NK-92 treated with Interleukin-12 subunit alpha and Interleukin-12 subunit beta, amount 100 ng/mL, for 24 hours (cell line): ENCODE results near the gene SLC8A1.
"Not testable (repeated sequence)": the region's sequence is repeated elsewhere in the genome, so short reads cannot be mapped to it uniquely, and the experiment has no call there.

Source experiments
- DNase-seq: peaks from one replicate; lab custom pipeline; 2025; lab: John Stamatoyannopoulos, UW

The SLC8A1 gene

GRCh38 chr2:40108851-40109250, 343.0 kb downstream of the SLC8A1 start:
- no peak for DNase-seq

DNA sequence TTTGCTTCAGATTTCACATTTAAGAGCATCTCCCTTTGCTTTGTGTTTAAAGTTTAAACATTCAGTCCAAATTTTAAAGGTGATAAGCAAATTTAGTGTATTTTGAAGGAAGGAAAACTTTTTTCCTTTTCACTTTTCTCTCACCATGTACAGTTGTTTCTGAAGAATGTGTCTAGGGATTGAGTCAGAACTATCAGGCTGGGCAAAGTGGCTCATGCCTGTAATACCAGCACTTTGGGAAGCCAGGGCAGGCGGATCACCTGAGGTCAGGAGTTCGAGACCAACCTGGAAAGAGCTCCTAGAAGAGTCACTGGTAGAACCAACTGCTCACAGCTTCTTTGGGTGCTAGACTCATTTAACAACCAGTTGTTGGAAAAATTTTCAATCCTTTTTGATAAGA, 345.8 kb downstream of the SLC8A1 start:
- DNase-seq = no peak

GRCh38 chr2:40105593-40105992, 346.3 kb downstream of the SLC8A1 start:
- no peak for DNase-seq

DNA sequence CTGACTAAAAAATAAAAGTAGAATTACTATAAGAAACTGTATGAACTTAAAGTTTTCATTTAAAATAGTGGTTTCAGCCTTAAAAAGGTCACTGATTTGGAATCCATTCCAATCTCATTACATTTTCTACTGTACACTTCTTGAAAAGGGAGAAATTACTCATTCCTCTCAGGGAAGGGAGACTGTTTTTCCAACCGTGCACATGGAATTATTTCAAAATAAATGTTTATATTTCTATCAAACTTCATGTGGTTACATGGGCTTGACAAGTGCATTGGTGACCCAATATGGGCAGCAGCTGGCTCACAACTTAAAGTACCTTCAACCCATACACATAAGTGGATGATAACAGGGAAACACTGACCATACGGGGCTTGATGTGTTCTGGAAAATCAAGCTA, 348.3 kb downstream of the SLC8A1 start:
- no peak for DNase-seq

DNA sequence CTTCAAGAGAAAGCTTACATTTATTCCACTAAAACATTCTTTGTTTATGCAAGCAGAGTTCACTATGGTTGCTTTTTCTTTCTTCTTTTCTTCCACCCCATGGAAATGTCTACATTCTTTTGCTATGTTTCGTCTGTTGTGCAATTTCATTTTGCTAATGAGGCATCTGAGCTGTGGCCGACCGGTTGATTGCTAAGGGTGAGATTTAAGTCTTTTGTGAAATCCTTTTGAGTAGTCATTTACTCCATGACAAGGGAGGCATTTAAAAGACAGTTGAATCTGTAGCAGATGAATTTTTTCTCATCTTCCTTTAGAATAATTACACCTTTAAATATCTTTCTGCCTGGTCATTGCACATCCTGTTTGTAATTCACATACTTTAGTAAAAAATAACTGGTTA, 348.7 kb downstream of the SLC8A1 start:
- DNase-seq = no peak

- no peak for DNase-seq
These were observed 349.4 kb downstream of the SLC8A1 start for GRCh38 chr2:40102447-40102846.

GRCh38 chr2:40101131-40101575, 350.7 kb downstream of the SLC8A1 start:
- no peak for DNase-seq

GRCh38 chr2:40100676-40101075, 351.2 kb downstream of the SLC8A1 start:
- DNase-seq = no peak

GRCh38 chr2:40098786-40099470, 353.0 kb downstream of the SLC8A1 start:
- no peak for DNase-seq

DNA sequence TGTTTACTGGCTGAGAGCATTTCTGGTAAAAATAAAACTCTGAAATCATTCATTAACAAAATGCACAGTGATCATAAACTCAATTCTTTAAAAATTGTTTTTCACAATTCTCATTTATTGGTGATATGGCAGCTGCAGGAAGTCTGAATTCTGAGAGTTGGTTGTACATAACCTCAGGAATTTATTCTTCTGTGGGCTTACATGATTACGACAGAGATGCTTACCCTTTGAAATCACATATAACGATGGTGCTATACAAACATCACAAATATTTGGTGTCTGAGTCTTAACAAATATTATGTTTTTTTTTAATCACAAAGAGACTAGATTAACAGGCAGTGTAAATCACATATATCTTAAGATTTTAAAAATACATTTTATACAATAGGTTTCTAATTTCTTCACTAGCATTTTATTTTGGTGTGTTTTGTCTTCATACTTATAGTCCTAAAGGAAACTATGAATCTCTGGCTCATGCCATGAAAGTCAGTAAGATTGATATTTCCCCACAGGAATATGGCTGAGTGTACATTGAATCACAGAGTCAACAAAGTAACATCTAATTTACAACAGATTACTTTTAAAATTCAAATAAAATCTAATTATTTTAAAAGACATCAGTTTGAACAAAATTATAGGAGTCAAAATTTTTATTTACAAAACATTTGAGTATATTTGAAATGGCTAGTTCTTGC, 354.1 kb downstream of the SLC8A1 start:
- DNase-seq = no peak

DNA sequence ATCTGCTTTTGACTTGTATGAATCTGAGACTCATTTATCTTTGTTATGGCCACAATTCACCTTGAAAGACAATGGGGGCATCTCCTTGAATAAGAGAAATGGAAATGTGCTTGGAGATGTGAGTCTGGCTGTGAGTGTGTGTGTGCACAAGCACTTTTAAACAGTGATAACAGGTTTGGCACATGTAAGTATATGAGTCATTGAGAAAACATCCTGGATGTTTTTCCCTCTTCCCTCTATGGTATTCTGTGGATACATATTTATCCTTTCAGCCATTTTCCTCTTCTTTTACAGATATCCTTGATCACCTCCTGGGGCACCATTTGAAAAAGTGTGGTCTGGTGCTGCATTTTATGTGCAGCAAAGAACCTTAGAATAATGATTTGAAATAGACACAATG, 355.5 kb downstream of the SLC8A1 start:
- no peak for DNase-seq

DNA sequence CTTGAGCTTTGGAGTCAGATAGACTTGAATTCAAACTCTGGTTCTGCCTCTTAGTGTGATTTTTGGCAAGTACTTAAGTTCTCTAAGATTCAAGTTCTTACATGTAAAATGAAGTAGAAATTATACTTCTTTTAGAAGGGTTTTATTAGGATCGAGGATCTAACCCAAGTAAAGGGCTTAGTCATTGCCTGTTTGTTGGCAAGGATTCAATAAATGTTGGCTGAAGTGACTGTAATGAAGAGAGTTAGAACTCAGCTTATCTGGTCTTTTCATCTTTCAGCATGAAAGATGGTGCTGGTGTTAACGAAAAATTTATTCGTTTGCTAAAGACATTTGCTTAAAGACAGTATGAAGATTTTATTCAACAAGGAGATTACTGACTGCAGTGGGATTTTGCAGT, 356.9 kb downstream of the SLC8A1 start:
- no peak for DNase-seq

GRCh38 chr2:40094451-40094850, 357.4 kb downstream of the SLC8A1 start:
- DNase-seq = no peak

- DNase-seq = no peak
These were observed 358.7 kb downstream of the SLC8A1 start for GRCh38 chr2:40093021-40093675.

DNA sequence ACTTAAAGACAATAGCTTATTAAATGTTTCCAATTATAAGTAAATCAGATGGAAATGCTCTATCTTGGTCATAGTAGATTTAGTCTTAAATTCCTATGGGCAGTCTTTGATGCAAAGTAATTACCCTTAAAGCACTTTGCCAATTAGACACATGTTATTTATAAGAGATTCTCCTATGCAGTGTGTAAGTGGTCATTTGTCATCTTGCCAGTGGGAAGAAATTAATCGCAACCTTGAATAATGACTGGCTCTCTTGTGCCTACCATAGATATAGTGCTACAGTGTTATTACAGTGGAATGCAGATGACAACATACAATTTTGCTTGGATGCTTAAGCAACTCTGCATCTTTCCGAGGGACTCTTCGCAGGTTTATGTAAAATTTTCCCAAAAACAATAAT, 361.8 kb downstream of the SLC8A1 start:
- DNase-seq = no peak

GRCh38 chr2:40087927-40088326, 364.0 kb downstream of the SLC8A1 start:
- DNase-seq = no peak

GRCh38 chr2:40087434-40087833, 364.5 kb downstream of the SLC8A1 start:
- no peak for DNase-seq

- DNase-seq = no peak
These were observed 366.1 kb downstream of the SLC8A1 start for GRCh38 chr2:40085786-40086185.

DNA sequence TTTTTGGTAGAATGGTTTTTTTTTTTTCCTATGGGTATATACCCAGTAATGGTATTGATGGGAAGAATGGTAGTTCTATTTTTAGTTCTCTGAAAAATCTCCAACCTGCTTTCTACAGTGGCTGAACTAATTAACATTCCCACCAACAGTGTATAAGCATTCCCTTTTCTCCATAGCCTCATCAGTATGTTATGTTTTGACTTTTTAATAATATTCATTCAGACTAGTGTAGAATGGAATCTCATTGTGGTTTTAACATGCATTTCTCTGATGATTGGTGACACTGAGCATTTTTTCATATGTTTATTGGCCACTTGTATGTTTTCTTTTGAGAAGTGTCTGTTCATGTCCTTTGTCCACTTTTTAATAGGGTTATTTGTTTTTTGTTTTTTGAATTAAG, 378.6 kb downstream of the SLC8A1 start:
- DNase-seq = not testable (repeated sequence)

- DNase-seq = no peak
These were observed 379.3 kb downstream of the SLC8A1 start for GRCh38 chr2:40072442-40073232.

- DNase-seq = no peak
These were observed 389.5 kb downstream of the SLC8A1 start for GRCh38 chr2:40062381-40062780.

GRCh38 chr2:40049781-40050180, 402.1 kb downstream of the SLC8A1 start:
- no peak for DNase-seq
